ENCODE data around the gene DAZAP1.

The DAZAP1 gene

DNA sequence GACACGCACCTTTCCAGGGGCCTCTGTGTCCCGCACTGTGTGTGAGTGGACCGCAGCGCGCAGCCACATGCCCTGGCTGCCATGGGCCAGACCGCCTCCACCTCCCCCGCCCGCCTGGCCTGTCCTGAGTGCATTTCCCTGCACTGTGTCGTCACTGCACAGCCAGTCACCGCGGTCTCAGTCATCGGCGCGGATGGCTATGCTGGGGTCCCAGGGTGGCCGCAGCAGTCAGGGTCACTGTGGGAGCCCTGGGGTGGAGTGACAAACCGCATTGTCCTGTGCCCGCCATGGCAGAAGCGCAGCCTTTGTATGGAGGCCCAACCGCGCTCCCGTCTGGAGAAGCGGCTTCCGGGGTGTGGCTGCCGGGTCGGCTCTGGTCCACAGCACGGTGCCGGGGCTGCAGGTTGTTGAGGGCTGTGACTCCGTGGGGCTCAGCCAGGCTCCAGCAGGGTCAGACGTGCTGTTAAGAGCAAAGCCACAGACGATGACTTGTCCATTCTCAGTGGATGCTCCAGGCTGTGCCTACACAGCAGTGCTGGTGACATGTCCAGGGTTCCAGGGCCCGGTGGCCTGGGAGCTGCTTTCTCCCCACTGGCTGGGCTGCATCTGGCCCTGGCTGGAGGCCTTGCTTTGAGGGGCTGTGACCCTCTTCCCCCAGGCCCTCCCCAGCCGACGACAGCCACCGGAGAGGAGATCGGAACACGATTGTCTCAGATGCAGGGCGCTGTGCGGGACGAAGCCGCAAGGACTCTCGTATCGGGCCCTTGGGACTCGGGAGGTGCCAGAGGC, 30.0 kb upstream of the DAZAP1 start:
- DNase-seq, result no peak

DNA sequence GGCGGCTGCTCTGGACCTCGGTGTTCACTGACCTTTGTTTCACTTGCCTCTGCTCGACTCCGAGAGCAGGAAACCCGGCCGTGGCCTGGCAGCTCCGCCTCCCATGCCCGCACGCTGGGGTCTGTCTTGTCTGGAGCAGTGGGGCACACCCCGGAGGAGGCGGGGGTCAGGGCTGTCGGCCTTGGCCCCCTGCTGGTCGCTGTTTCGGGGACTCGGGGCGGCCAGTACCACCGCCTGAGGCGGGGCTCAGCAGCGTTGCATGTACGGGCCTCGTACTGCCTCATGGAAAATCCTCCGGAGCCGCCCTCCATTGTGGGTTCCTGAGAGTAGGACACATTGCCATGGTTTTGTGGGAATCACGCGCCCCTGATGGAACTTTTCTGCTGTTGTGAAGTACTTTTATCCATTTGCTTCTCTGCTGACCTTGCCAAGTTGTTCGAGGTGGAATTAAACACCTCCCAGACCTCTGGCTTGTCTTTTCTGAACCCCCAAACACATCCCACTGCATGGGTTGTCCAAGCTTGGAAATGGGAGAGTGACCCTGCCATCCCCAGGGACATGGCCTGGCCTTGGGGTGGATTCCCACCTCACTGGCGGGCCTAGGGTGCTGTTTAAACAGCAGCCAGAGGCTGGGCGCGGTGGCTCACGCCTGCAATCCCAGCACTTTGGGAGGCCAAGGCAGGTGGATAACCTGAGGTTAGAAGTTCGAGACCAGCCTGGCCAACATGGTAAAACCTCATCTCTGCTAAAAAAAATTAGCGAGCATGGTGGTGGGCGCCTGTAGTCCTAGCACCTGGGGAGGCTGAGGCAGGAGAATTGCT, 29.2 kb upstream of the DAZAP1 start:
- DNase-seq, result no peak

DNA sequence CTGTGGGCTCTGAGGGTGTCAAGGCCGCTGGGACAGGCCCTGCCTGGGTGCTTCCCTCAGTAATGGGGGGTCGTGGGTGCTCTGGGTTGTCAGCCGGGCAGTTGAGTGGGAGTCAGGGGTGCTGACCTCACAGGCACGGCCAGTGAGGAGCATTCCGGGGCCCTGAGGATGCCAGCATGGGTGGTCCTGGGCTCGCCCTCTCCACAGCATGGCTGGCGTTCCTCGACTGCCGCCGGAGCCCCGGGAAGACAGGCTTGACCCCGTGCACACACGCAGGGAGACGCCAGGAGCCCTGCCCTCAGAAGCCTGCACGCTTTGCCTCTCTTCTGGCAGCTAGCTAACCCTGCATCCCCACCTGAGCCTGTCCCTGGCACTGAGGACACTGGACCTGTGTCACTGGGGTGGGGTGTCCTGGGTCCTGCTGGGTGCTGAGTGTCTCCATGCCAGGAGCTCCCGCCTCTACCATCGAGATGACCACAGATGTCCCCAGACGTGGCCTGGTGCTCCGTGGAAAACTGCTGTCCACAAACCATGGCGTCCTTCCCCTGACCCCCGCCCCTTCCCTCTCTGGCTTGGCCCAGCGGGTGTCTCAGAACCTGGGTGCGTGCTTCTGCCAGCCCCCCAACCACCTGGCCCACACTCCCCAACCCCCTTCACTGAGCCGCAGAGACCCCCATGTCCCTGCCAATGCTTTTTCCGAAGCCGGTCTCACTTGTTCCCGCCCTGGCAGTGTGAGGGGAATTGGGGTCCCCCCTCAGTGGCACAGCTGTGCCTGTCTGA, 28.1 kb upstream of the DAZAP1 start:
- DNase-seq, result no peak

DNA sequence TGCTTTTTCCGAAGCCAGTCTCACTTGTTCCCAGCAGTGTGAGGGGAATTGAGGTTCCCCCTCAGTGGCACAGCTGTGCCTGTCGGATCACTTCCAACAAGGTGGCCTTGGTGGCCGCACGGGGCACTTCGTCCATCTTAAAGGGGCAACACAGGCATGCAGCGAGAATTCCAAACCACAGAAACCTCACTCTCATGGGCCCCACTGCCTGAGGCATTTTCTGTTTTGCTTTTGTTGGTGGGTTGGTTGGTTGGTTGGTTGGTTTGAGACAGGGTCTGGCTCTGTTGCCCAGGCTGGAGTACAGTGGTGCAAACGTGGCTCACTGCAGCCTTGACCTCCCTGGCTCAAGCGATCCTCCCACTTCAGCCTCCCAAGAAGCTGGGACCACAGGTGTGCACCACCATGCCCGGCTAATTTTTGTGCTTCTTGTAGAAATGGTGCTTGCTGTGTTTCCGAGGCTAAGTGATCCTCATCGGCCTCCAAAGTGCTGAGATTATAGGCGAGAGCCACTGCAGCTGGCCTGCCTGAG, 27.4 kb upstream of the DAZAP1 start:
- DNase-seq, result no peak

DNA sequence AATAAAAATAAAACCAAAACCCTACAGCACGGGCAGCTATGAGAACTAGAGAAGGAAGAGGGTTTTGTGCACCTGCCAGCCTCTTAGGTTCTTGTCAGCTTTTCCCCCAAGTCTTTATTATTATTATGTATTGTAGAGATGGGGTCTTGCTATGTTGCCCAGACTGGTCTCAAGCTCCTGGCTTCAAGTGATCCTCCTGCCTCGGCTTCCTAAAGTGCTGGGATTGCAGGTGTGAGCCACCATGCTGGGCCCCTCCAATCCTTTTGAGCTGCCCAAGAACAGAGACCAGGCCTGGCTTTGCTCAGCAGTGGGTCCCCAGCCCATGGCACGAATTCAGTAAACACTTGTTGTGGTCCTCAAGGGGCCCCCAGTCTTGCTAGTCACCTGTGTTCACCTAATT, 25.1 kb upstream of the DAZAP1 start:
- no peak for DNase-seq

DNA sequence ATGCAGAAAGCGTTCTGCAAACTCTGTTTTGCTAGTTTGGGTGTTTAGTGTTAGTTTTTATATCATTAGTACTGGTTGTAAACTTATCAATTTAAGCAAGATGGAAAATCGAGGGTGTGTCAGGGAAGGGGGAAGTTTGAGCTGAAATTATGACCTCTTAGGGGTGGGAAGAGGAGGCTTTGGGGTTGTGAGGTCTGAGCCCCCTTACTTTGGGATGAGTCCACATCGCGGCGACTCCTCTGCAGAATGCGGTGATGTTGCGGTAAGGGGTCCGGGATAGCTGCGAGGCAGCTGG, 24.4 kb upstream of the DAZAP1 start:
- no peak for DNase-seq

DNA sequence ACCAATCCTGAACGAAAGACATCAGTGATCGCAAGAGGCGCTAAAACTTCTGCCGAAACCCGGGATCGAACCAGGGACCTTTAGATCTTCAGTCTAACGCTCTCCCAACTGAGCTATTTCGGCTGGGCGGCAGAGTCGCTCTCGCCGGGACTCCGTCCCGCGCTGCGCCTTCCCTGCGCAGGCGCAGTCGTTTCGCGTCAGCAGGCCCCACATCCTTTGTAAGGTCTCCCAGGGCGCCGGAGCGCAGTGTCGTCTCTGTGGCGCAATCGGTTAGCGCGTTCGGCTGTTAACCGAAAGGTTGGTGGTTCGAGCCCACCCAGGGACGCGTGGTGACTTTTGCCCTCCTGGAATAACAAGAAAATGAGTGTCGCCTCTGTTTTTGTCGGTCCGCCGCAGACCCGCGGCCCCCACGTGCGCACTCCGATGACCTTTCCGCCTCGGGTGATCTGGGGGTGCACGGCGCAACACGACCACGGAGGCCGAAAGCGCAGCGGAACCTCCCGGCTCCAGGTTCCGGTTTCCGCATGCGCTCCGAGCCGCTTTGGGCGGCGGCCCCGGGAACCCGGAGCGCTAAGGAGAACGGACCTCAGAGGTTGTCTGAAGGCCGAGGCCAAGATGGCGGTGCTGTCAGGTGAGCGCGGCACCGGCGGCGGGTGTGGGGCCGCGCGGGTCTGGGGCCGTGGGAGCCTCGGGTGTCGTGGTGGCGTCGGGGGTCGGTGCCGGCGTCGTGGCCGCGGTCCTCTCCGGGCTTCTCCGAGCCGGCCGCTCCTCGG, 23.9 kb upstream of the DAZAP1 start, which contains the start of gene NDUFS7:
Gene NDUFS7 (plus strand): TSS at position 596 of the 773 bp plus-strand sequence. CDS start 20 bp downstream, at position 616.
- peak; percentile 25 for DNase-seq

DNA sequence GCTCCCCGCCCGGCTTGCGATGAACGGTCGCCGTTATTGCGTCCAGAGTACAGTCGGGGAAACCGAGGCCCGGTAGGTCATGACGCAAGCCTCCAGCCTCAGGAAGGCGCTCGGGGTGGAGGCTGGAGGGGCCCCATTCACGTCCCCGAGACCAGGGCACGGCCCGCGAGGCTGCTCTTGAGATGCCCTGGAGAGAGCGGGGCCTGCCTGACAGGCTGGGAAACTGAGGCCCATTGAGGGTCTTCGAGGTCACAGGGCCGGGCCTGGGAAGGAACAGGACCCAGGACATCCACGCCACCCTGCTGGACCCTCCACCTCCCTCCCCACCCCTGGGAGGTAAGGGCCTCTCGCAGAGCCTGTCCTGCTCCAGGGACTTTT, 23.3 kb upstream of the DAZAP1 start:
- DNase-seq, result no peak

DNA sequence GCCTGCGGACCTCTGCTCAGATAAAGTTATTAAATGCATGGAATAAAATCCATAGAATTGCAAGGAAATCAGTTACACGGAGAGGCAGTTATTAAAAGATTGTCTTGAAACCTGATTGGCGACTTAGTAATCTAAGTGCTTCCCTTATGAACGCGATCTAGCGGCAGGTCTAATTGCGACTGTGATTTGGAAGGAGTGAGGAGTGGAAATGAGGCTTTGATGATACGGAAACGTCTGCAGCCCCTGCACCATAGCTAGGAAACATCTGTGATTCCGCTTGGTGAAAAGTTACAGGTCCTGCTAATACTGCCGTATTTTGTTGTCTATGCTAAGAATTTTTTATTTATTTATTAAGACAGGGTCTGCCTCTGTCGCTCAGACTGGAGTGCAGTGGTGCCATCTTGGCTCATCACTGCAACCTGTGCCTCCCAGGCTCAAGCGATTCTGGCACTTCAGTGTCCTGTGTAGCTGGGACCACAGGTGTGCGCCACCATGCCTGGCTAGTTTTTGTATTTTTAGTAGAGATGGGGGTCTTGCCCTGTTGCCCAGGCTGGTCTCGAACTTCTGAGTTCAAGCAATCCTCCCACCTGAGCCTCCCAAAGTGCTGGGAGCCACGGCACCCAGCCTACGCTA, 22.8 kb upstream of the DAZAP1 start:
- no peak for DNase-seq

DNA sequence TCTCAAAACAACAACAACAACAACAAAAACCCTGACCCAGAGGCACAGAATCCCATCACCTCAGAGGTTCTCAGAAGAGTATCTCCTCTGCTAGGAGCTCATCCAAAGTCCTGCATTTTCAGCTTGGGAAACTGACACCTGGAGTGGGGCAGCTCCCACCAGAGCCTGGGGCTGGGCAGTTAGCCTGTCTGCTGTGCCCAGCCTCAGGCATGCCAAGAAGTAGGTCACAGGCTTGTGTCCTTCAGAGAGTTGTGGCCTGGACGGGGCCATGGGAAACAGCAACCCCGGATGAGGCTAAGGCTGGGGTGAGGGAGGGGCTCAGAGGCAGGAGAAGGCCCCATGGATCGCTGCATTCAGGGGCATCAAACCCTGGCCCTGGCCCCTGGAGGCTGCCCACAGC, 21.6 kb upstream of the DAZAP1 start:
- DNase-seq, result no peak

DNA sequence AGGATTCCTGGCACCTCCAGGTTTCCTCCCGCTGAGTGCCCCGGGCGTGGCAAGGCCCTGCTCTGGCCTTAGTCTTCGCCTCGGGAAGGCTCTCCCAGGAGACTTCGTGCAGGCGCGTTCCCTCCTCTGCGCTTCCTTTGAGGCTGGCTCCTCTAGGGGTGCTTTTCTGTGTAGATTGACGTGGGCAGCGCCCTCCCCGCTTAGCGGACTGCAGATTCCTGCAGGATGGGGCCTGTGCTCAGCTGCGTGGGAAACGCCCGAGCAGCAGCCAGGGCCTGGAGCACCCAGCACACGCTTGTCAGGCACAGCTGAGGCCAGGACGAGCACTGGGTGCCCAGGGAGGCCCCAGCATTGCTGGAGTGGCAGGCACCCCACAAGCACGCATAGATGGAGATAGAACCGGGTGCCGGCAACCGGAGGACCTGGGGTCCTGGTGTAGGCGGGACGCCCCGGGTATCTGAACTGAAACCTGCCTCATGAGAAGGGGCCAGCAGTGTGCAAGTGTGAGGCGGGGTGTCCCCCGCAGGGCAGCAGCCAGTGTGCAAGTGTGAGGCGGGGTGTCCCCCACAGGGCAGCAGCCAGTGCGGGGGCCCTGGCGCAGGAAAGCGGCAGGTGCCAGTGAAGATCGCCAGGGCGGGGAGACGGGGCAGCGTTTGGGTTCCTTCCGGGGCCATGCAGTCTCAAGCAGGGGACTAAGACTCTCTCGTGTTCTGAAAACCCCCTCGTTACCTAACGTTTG, 20.3 kb upstream of the DAZAP1 start:
- no peak for DNase-seq

DNA sequence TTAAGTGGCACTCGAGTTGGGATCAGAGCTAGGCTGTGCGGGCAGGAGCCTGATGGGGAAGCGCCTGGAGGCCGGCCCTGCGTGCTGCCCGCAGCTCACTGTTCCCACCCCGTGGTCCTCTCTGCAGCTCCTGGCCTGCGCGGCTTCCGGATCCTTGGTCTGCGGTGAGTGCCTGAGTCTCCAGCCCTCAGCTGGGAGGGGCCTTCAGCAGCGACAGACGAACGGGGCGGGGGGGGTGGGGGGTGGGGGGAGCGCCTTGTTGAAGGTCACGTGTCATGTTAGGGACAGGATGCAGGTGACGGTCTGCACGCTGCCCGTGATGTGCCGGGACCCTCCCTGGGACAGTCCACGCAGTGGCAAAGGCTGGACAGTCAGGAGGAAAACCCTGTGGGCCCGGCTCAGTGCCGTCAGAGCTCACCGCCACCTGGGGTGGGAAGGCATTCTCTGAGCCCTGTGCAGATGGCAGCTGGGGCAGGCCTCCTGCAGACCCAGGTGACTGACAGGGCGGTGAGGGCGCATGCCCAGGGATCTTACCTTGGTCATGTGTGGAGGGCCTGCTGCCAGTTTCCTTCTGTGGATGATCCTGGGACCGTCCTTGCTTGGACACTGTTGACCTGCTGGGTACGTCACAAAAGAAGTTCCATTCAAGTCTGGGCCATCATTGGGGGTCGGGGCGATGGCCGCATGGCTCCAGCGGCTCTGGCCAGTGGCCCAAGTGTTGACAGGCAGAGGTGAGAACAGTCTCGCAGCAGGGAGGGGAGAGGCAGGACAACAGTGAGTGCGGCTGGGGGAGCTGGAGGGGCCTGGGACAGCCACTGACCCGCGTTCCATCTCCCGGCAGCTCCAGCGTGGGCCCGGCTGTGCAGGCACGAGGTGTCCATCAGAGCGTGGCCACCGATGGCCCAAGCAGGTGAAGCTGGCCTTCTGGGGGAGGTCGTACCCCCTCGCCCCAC, 19.4 kb upstream of the DAZAP1 start:
- DNase-seq, result no peak

DNA sequence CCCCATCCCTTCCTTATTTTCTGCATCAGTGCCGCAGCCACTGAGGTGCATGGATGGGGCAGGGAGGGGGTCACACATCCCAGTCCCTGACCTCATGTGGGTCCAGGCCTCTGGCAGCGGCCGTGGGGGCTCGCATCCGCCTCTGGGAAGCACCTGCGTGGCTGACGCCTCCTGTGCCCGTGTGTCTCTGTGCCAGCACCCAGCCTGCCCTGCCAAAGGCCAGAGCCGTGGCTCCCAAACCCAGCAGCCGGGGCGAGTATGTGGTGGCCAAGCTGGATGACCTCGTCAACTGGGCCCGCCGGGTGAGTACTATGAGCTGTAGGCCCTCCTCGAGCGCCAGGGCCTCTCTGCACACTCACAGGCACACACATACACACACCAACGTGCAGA, 18.8 kb upstream of the DAZAP1 start:
- no peak for DNase-seq

DNA sequence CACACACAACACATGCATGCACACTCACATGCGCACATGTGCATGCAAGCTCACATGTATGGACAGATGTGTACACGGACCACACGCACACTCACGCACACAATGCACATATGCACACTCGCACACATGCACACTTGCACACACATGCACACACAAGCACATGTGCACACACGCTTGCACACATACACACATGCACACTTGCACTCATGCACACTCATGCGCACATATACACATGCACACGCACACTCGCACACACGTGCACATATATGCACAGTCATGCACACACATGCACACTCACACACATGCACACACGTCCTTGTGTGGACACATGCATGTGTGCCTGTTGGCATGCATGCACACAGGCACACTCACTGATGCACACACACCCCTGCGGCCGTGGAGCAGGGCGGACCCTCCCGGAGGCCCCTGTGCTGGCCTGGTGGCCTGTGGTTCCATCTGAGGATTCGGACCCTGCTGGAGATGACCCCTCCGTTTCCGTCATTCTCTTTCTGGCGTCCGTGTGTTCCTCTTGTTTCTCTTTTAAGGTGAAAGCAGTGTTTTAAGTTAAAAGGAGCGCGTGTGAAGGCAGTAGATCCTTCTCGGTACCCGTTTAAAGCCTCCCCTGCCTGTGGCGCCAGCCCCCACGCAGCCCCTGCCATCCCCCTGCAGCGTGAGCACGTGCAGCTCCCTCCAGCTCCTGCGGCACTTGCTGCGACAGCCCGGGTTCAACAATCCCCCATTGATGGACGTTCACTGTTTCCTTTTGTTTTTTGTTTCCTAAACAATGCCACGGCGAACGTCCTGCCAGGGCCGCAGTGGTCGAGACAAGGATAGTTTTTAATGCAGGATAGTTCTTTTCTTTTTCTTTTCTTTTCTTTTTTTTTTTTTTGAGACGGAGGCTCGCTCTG, 18.1 kb upstream of the DAZAP1 start:
- no peak for DNase-seq

DNA sequence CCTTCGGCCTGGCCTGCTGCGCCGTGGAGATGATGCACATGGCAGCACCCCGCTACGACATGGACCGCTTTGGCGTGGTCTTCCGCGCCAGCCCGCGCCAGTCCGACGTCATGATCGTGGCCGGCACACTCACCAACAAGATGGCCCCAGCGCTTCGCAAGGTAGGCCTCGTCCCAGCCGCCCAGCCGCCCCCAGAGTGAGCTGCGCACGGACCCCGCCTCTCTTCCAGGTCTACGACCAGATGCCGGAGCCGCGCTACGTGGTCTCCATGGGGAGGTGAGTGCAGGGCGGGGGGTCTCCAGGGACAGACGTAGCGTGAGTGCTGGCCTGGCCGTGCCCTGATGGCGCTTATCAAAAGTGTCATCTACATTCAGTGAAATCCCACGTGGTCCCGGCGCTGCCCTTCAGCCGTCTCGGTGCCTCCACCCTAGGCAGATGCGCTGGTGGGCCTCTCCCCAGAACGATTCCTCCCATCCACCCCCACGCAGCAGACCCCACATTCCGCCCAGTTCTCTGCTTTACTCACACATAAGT, 16.4 kb upstream of the DAZAP1 start:
- DNase-seq, result no peak

DNA sequence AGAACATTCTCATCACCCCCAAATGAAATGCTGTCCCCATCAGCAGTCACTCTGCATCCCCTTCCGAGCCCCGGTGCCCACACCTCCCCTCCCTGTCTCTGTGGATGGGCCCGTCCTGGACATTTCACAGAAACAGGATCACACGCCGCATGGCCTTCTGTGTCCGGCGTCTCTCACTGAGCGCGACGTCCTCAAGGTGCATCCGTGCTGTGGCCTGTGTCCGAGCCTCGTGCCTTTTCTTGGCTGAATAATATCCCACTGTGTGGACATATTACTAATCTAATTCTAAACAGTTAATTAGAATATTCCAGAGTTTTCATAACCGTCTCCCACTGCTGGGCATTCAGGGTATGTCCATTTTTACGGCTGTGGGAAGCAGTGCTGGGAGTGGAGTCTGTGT, 15.0 kb upstream of the DAZAP1 start:
- DNase-seq, result no peak

DNA sequence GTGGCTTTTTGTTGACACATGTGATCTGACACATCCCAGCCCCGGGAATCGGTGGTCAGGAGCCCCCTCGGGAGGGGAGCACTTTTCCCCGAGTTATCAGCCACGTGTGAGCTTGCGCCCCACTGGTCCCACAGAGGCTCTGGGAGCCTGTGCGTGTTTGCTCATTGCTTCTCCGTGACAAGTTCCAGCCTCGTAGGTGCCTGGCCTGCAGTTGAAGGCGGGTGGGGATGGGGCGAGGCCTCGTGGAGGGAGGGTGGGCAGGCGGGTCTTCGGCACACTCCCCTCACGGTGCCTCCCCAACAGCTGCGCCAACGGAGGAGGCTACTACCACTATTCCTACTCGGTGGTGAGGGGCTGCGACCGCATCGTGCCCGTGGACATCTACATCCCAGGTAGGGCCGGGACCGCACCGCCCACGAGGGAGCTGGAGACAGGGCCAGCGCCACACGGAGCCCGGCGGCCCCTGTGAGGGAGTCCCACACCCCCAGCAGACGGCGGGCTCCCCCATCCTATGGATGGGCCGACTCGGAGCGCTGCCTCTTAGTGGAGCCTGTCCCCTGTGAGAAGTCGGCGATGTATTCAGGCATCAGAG, 14.4 kb upstream of the DAZAP1 start:
- DNase-seq, result no peak

DNA sequence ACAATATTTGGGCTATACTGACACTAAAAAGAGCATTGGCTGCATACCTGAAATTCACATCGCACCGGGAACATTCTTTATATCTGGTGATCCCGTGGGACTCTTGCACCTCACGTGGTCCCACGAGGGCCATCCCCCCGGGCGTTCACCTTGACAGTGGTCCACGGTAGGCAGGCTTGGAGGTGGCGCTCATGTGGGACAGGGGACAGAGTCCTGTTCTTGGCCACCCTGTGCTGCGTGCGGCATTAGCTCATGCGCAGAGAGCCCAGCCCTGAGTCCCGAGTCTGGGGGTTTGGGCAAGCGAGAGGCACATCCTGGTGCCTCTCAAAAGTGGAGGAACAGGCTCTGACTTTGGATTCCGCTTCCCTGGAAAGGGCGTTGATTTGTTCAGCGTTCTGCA, 13.5 kb upstream of the DAZAP1 start:
- no peak for DNase-seq

Measured in NCI-H2081 treated with DMSO at 0.1 percent for 48 hours (cell line).